ENCODE data around the gene BMP6.

DNA sequence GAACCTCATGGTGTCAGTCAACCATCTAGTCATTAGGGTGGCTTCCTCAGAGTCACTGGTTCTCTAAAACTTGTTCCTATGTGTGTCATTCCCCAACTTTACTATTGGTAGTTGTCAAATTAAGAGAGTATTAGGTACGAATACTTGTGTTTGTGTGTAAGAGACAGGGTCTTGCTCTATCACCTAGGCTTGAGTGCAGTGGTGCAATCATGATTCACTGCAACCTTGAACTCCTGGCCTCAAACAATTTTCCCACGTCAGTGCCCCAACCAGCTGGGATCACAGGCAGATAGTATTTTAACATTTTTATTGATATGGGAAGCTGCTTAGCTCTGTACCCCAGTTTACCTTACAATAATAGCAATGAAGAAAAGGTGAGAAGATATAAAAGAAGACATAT is 50.6 kb downstream of the BMP6 start:
- no peak for TF ChIP-seq POLR2A (IDR thresholded peaks at IDR 0.05; ENCODE audit: extremely low read depth, insufficient read length)
- TF ChIP-seq, protein P1, sequence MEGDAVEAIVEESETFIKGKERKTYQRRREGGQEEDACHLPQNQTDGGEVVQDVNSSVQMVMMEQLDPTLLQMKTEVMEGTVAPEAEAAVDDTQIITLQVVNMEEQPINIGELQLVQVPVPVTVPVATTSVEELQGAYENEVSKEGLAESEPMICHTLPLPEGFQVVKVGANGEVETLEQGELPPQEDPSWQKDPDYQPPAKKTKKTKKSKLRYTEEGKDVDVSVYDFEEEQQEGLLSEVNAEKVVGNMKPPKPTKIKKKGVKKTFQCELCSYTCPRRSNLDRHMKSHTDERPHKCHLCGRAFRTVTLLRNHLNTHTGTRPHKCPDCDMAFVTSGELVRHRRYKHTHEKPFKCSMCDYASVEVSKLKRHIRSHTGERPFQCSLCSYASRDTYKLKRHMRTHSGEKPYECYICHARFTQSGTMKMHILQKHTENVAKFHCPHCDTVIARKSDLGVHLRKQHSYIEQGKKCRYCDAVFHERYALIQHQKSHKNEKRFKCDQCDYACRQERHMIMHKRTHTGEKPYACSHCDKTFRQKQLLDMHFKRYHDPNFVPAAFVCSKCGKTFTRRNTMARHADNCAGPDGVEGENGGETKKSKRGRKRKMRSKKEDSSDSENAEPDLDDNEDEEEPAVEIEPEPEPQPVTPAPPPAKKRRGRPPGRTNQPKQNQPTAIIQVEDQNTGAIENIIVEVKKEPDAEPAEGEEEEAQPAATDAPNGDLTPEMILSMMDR (IDR thresholded peaks at IDR 0.05; ENCODE audit: low read depth, low read length), result no peak
- TF ChIP-seq, protein P2, sequence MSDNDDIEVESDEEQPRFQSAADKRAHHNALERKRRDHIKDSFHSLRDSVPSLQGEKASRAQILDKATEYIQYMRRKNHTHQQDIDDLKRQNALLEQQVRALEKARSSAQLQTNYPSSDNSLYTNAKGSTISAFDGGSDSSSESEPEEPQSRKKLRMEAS (IDR thresholded peaks at IDR 0.05; ENCODE audit: low read depth, low read length), result no peak
- no peak for TF ChIP-seq MYC (IDR thresholded peaks at IDR 0.05; ENCODE audit: low read depth, low read length)
